Measurements from ENCODE around the gene PTGES2. TPM values are rescaled to one million over a fixed set of nuclear protein-coding genes. Genes with fewer than 3 reads are reported as not detected.
"Not testable (repeated sequence)": the region's sequence is repeated elsewhere in the genome, so short reads cannot be mapped to it uniquely, and the experiment has no call there.

The PTGES2 gene
- total RNA-seq, 2 experiments from 2014 or later = 68.1 to 76.3 TPM

GRCh38 chr9:128072144-128073021 lies 55.1 kb downstream of the PTGES2 start:
- Histone ChIP-seq H3K36me3 (ENCODE audit: insufficient read depth, low read length) (peaks cover 35% of the 10 kb centered on the region), H2AFZ (ENCODE audit: low read length) (peak overlapping the region; percentile 27; the same call in 1 of the 2 replicates), H3K27ac (ENCODE audit: low read depth, low read length, poor library complexity, severe bottlenecking) (peak overlapping the region; percentile 97), H3K4me1 (ENCODE audit: insufficient read depth, low read length, poor library complexity, severe bottlenecking) (peaks cover 39% of the 10 kb centered on the region), H3K9me3 (ENCODE audit: low read length) (no peaks in the 10 kb centered on the region), H4K20me1 (ENCODE audit: insufficient read depth, low read length) (no peaks in the 10 kb centered on the region), H3K4me2 (ENCODE audit: low read length) (peak overlapping the region; percentile 85), H3K9me2 (ENCODE audit: insufficient read depth, low read length) (no peaks in the 10 kb centered on the region), H3K79me2 (ENCODE audit: insufficient read depth, low read depth, low read length) (peaks cover 87% of the 10 kb centered on the region), H3K4me3 (ENCODE audit: low read depth, low read length, poor library complexity, severe bottlenecking) (peak overlapping the region; percentile 61)
- ChIA-PET POLR2A (interaction anchor here (0.7 to 1.4 kb wide), 7 partner anchors 21 to 173 kb away, joined by 3 to 4 read pairs (median 3); partner anchors contain the start of gene ST6GALNAC6), CTCF (ENCODE audit: unreplicated experiment) (no interaction called here)
- BruUV-seq (replicated peaks) = TSS peak; percentile 27
- peak; percentile 73 for DNase-seq (ENCODE audit: low spot score)
- intact Hi-C loops (cut with micrococcal nuclease; ENCODE audit: unreplicated experiment) = no loop called here
- TF ChIP-seq EZH2phosphoT487 (IDR thresholded peaks at IDR 0.05; ENCODE audit: borderline replicate concordance, low read depth, low read length) (no peak), CTCF (conservative IDR thresholded peaks at IDR 0.05; ENCODE audit: low read length) (no peak)

- Histone ChIP-seq H3K79me2 (ENCODE audit: insufficient read depth, low read depth, low read length) (peaks cover 78% of the 10 kb centered on the region), H3K36me3 (ENCODE audit: insufficient read depth, low read length) (peaks cover 29% of the 10 kb centered on the region), H3K4me1 (ENCODE audit: insufficient read depth, low read length, poor library complexity, severe bottlenecking) (peaks cover 44% of the 10 kb centered on the region), H3K27ac (ENCODE audit: low read depth, low read length, poor library complexity, severe bottlenecking) (peak overlapping the region; percentile 97), H3K4me3 (ENCODE audit: low read depth, low read length, poor library complexity, severe bottlenecking) (peak overlapping the region; percentile 61), H3K4me2 (ENCODE audit: low read length) (peak overlapping the region; percentile 85)
- H4K20me1 ChIP-seq (ENCODE audit: insufficient read depth, low read length); BruUV-seq (replicated peaks); DNase-seq (ENCODE audit: low spot score); H3K9me3 ChIP-seq (ENCODE audit: low read length); CTCF ChIA-PET (ENCODE audit: unreplicated experiment); intact Hi-C loops (cut with micrococcal nuclease; ENCODE audit: unreplicated experiment); H3K9me2 ChIP-seq (ENCODE audit: insufficient read depth, low read length); H2AFZ ChIP-seq (ENCODE audit: low read length): not testable (repeated sequence)
- POLR2A ChIA-PET = interaction anchor here (0.7 to 1.4 kb wide), 4 partner anchors 21 to 172 kb away, joined by 3 to 4 read pairs (median 3); partner anchors contain the start of gene ST6GALNAC6
Observed at GRCh38 chr9:128071475-128071874, 56.1 kb downstream of the PTGES2 start.

GRCh38 chr9:128070874-128071273 lies 56.7 kb downstream of the PTGES2 start:
- CTCF ChIA-PET (ENCODE audit: unreplicated experiment) = no interaction called here

More at GRCh38 chr9:128070874-128071273, 56.7 kb downstream of the PTGES2 start:
- POLR2A ChIA-PET = no interaction called here
- Histone ChIP-seq H3K36me3 (ENCODE audit: insufficient read depth, low read length) (peaks cover 26% of the 10 kb centered on the region), H3K79me2 (ENCODE audit: insufficient read depth, low read depth, low read length) (peaks cover 80% of the 10 kb centered on the region), H4K20me1 (ENCODE audit: insufficient read depth, low read length) (no peaks in the 10 kb centered on the region), H3K4me3 (ENCODE audit: low read depth, low read length, poor library complexity, severe bottlenecking) (peak overlapping the region; percentile 61), H3K9me2 (ENCODE audit: insufficient read depth, low read length) (no peaks in the 10 kb centered on the region), H3K27ac (ENCODE audit: low read depth, low read length, poor library complexity, severe bottlenecking) (peak overlapping the region; percentile 97), H3K4me1 (ENCODE audit: insufficient read depth, low read length, poor library complexity, severe bottlenecking) (peaks cover 50% of the 10 kb centered on the region), H2AFZ (ENCODE audit: low read length) (no peak overlapping the region), H3K4me2 (ENCODE audit: low read length) (peak overlapping the region; percentile 85), H3K9me3 (ENCODE audit: low read length) (no peaks in the 10 kb centered on the region)
- TSS peak; percentile 51 for BruUV-seq (replicated peaks)
- DNase-seq (ENCODE audit: low spot score) = no peak
- no peak for TF ChIP-seq EZH2phosphoT487 (IDR thresholded peaks at IDR 0.05; ENCODE audit: borderline replicate concordance, low read depth, low read length)
- TF ChIP-seq CTCF (conservative IDR thresholded peaks at IDR 0.05; ENCODE audit: low read length) = no peak
- intact Hi-C loops (cut with micrococcal nuclease; ENCODE audit: unreplicated experiment) = no loop called here

Other genes with a start within 250 kb of the PTGES2 start
- gene ST6GALNAC6, start 228.1 kb downstream of the PTGES2 start, total RNA-seq (2014; rRNA removed; shearing (Covaris generic)) = 38.8 and 43.7 TPM in 2 replicates
- 51.3 and 52.7 TPM in 2 replicates for gene ST6GALNAC6, start 228.1 kb downstream of the PTGES2 start, total RNA-seq (2022)
- 112 and 180 TPM in 2 replicates for gene ST6GALNAC4, start 210.7 kb downstream of the PTGES2 start, total RNA-seq (2014; rRNA removed; shearing (Covaris generic))
- gene ST6GALNAC4, start 210.7 kb downstream of the PTGES2 start, total RNA-seq (2022) = 118 and 125 TPM in 2 replicates
- 0.59 and 0.95 TPM in 2 replicates for gene PIP5KL1, start 197.0 kb downstream of the PTGES2 start, total RNA-seq (2014; rRNA removed; shearing (Covaris generic))
- 4.4 and 4.6 TPM in 2 replicates for gene PIP5KL1, start 197.0 kb downstream of the PTGES2 start, total RNA-seq (2022)
- 31.6 and 49.7 TPM in 2 replicates for gene DPM2, start 189.9 kb downstream of the PTGES2 start, total RNA-seq (2014; rRNA removed; shearing (Covaris generic))
- 47.7 and 50.7 TPM in 2 replicates for gene DPM2, start 189.9 kb downstream of the PTGES2 start, total RNA-seq (2022)
- gene EEIG1, start 146.7 kb downstream of the PTGES2 start, total RNA-seq (2014; rRNA removed; shearing (Covaris generic)) = 25.8 and 34.7 TPM in 2 replicates
- 60.1 and 69.1 TPM in 2 replicates for gene EEIG1, start 146.7 kb downstream of the PTGES2 start, total RNA-seq (2022)
- 8.6 TPM in 2 replicates for gene NAIF1, start 60.4 kb downstream of the PTGES2 start, total RNA-seq (2014; rRNA removed; shearing (Covaris generic))
- gene NAIF1, start 60.4 kb downstream of the PTGES2 start, total RNA-seq (2022) = 14.8 and 14.9 TPM in 2 replicates
- gene SLC25A25, start 59.5 kb downstream of the PTGES2 start, total RNA-seq (2014; rRNA removed; shearing (Covaris generic)) = 21.4 and 23.7 TPM in 2 replicates
- 17.6 and 20.2 TPM in 2 replicates for gene SLC25A25, start 59.5 kb downstream of the PTGES2 start, total RNA-seq (2022)
- not detected in 2 replicates for gene LCN2, start 21.7 kb upstream of the PTGES2 start, total RNA-seq (2014; rRNA removed; shearing (Covaris generic))
- not detected in 2 replicates for gene LCN2, start 21.7 kb upstream of the PTGES2 start, total RNA-seq (2022)
- 82.0 and 104 TPM in 2 replicates for gene BBLN, start 32.5 kb upstream of the PTGES2 start, total RNA-seq (2014; rRNA removed; shearing (Covaris generic))
- 66.9 and 67.5 TPM in 2 replicates for gene BBLN, start 32.5 kb upstream of the PTGES2 start, total RNA-seq (2022)
- gene CIZ1, start 63.8 kb upstream of the PTGES2 start, total RNA-seq (2014; rRNA removed; shearing (Covaris generic)) = 45.4 and 47.7 TPM in 2 replicates
- gene CIZ1, start 63.8 kb upstream of the PTGES2 start, total RNA-seq (2022) = 121 and 142 TPM in 2 replicates
- 0.08 and 0.35 TPM in 2 replicates for gene DNM1, start 75.7 kb upstream of the PTGES2 start, total RNA-seq (2014; rRNA removed; shearing (Covaris generic))
- 0.98 and 1.8 TPM in 2 replicates for gene DNM1, start 75.7 kb upstream of the PTGES2 start, total RNA-seq (2022)
- gene GOLGA2, start 148.3 kb upstream of the PTGES2 start, total RNA-seq (2014; rRNA removed; shearing (Covaris generic)) = 28.2 and 44.0 TPM in 2 replicates
- 58.2 and 70.6 TPM in 2 replicates for gene GOLGA2, start 148.3 kb upstream of the PTGES2 start, total RNA-seq (2022)
- gene SWI5, start 148.5 kb upstream of the PTGES2 start, total RNA-seq (2014; rRNA removed; shearing (Covaris generic)) = 22.7 and 26.2 TPM in 2 replicates
- 16.8 and 18.2 TPM in 2 replicates for gene SWI5, start 148.5 kb upstream of the PTGES2 start, total RNA-seq (2022)
- gene TRUB2, start 194.7 kb upstream of the PTGES2 start, total RNA-seq (2014; rRNA removed; shearing (Covaris generic)) = 29.7 and 31.3 TPM in 2 replicates
- gene TRUB2, start 194.7 kb upstream of the PTGES2 start, total RNA-seq (2022) = 22.9 and 30.3 TPM in 2 replicates
- gene COQ4, start 195.1 kb upstream of the PTGES2 start, total RNA-seq (2014; rRNA removed; shearing (Covaris generic)) = 42.4 and 53.4 TPM in 2 replicates
- gene COQ4, start 195.1 kb upstream of the PTGES2 start, total RNA-seq (2022) = 49.4 and 55.8 TPM in 2 replicates
- 12.3 and 14.2 TPM in 2 replicates for gene SLC27A4, start 212.8 kb upstream of the PTGES2 start, total RNA-seq (2014; rRNA removed; shearing (Covaris generic))
- 13.0 and 16.0 TPM in 2 replicates for gene SLC27A4, start 212.8 kb upstream of the PTGES2 start, total RNA-seq (2022)
- gene URM1, start 243.6 kb upstream of the PTGES2 start, total RNA-seq (2014; rRNA removed; shearing (Covaris generic)) = 42.3 and 58.5 TPM in 2 replicates
- gene URM1, start 243.6 kb upstream of the PTGES2 start, total RNA-seq (2022) = 51.8 and 60.8 TPM in 2 replicates